DMS153 treated with DMSO at 0.1 percent for 48 hours (cell line): ENCODE data around the gene MLLT6.

Source experiments
- DNase-seq: peaks from one replicate; lab custom pipeline; 2025; ENCODE audit not compliant: unreplicated experiment; lab: John Stamatoyannopoulos, UW

Gene MLLT6

DNA sequence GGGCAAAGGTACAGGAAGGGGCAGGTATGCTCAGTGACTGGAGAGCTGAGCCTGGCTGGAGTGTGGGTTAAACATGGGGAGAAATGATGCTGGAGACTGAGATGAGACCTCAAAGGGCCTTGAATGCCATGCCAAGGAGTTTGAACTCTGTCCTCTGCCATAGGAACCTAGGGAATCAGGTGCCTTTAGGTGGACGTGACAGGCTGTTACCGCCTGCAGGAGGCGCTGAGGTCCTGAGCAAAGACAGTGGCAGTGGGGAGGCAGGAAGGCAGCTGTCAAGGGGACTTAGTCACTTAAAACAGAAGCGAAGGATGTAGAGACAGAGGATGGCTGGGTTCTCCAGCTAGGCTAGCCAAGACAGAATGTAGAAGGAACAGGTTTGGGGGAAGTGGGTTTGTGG is 56.5 kb downstream of the MLLT6 start:
- DNase-seq, result no peak

DNA sequence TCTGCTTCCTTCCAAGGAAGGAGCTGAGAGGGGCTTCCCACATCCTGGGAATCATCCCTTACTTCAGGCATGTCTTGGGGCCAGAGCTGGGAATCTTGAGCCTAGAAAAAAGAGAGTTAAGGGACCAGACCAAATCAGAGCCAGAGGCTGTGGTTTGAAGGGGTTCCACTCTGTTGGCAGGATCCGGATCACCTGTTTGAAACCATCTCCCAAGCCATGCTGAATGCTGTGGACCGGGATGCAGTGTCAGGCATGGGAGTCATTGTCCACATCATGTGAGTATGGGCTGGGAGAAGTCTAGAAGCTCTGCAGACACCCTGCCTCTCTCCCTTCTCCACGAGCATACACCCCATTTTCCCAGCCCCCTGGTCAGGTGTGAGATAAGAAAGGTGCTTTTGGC is 57.2 kb downstream of the MLLT6 start:
- no peak for DNase-seq

- no peak for DNase-seq
Observed at GRCh38 chr17:38766341-38766740, 61.3 kb downstream of the MLLT6 start.

- DNase-seq, result no peak
Observed at GRCh38 chr17:38768417-38768816, 63.3 kb downstream of the MLLT6 start.

DNA sequence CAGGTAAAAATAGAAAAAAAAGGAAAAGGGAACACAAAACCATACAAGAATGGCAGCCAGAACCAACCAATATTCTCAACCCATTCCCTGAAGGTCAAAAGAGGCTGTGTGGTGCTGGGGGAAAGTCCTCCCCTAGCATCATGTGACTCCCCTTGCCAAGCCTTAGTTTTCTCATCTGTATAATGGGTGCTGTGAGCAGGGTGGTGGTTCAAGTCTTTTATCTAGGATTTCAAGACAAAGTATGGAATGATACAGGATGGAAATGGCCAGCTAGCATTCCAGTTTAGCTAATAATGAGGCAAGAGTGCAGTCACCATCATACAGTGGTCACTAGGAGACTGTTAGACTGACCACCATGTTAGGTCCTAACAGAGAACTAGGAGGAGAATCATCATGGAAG is 68.2 kb downstream of the MLLT6 start:
- DNase-seq, result no peak

- no peak for DNase-seq
Observed at GRCh38 chr17:38777641-38778250, 72.7 kb downstream of the MLLT6 start.
